ENCODE results near the gene EYA2. TPM values are rescaled to one million over a fixed set of nuclear protein-coding genes. Genes with fewer than 3 reads are reported as not detected.

EYA2 gene
- polyA plus RNA-seq, 5 donors, result 0.80 to 2.7 (median 1.3) TPM

DNA sequence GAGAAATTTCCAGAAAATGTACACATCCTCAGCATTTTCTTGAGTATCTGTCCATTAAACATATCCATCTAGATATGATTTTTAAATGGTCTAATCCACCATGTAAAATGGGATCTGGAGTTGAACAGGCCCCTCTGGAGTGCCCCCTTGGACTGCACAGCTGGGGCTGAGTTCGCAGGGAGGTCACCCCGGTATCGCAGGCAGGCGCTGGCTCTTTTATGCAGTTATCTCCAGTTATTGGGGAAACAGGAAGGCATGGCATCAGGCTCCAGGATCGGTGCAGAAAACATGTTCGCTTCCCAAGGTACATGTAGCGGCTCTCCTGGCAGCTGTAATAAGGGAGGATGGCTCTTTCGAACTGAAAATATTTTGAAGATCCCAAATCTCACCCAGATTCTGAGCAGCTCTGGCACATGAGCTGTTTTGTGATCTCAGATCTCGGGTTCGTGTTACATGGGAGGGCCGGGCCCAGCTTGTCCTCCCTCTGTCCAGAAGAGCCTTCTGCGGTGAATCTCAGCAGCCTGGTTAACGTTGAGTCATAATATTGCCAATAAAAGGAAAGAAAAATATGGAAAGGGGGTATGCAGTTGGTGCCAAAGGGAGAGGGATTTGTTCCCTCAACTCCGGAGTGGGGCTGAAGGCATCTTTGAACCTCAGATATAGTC lies 167.7 kb downstream of the EYA2 start:
- DNase-seq, result no peak

DNA sequence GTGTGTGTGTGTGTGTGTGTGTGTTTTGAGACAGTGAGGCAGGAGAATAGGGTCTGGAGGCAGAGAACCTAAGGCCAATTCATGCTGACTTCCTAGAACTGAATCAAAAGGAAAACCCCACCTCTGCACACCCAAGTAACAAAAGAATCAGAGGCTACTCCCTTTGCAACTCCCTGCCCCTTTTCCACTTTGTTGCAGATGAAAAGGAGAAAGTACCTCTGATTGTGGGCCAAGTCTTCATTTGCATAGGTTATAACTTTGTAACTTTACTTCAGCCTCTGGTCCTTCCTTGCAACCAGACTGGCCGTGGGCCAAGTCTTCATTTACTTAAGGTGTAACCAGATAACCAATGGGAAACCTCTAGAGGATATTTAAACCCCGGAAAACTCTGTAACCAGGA lies 168.8 kb downstream of the EYA2 start:
- peak in 1 of 2 donors; percentile 2 for DNase-seq

DNA sequence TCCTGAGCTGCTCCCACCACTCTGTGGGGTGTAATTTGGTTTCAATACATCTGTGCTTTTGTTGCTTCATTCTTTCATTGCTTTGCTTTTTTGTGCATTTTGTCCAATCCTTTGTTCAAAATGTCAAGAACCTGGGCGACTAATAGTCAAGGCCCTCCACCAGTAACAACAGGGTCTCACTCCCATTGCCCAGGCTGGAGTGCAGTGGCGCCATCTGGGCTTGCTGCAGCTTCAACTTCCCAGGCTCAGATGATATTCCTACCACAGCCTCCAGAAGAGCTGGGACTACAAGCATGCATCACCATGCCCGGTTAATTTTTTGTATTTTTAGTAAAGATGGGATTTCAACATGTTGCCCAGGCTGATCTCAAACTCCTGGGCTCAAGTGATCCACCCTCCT lies 169.2 kb downstream of the EYA2 start:
- DNase-seq, result no peak

DNA sequence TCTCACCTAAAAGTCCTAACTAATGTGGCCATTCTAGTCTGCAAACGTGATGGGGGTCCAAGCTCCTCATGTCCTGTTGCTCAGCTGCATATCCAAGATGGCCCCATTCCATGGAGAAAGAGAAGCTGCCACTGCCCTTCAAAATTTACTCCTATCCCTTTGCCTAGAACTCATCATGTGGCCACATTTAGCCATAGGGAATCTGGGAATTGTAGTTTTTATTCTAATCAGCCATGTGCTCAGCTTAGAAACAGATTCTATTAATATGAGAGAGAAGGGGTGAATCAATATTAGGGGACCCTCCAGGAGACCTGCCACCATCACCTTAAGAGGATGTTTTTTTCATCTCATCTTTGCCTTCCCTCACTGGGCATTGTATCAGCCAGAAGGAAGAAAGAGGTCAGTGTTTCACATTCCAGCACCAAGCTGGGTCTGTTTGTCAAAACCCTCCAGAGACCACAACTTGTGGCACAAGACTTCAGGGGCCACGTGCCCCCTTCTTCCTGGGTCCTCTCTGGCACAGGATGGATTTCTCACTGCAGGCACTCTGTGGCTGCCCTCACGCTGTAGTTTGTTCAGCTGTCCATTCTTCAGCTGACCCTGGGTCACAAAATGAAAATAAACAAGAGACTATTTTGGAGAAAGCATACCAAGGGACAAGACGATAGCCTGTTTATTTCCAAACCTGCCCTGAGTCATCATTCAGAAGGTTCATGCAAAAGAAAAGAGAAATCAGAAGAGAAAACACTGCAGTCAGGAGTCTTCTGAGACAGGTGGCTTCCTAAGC lies 172.0 kb downstream of the EYA2 start:
- DNase-seq, result no peak

DNA sequence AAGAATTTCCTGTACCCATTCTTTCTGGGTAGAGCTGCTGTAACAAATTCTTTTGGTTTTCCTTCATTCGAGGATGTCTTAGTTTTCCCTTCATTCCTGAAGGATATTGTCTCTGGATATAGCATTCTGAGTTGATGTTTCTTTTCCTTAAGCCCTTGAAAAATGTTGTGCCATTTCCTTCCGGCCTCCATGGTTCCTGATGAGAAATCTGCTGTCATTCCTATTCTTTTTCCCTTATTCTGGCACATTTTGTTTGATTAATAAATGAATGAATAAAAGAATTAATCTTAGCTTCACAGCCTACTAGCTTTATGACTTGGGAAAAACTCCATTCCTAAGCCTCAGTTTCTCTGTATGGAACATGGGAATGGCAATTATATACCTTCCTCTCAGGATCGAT lies 173.1 kb downstream of the EYA2 start:
- no peak for DNase-seq

DNA sequence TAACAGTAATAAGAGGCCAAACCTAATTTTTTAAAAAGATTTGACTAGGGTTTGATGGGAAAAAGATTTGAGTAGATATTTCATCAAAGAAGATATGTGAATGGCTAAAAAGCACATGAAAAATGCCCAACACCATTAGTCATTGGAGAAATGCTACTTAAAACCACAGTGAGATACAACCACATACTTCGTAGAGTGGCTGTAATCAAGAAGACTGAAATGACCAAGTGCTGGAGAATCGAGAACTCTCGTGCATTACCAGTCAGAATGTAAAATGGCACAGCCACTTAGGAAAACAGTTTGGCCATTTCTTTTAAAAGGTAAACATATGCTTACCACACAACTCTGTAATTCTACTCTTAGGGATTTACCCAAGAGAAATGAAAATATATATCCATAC lies 175.5 kb downstream of the EYA2 start:
- no peak for DNase-seq

DNA sequence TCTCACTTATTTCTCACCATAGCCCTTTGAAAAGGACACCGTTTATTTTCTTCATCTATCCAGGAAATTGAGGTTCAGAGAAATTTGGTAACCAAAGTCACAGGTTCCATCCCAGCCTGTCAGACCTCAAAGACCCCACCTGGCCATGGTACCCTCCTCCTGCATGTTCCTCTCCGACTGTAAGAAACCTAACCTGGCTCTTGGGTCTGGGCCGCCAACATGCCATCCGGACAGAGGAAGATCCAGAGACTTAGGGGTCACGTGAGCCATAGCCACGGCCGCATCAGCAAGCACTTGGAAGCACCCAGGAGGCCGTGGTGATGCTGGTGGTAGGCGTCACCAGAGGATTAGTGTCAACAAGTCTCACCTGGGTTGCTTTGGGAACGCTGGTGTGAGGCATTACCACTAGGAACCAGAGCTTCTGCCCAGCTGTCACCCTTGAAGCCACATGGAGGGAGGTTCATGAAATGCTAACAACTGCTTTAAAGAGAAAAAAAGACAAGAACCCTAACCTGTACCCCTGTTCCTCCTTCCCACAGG lies 177.1 kb downstream of the EYA2 start:
- DNase-seq, result no peak

DNA sequence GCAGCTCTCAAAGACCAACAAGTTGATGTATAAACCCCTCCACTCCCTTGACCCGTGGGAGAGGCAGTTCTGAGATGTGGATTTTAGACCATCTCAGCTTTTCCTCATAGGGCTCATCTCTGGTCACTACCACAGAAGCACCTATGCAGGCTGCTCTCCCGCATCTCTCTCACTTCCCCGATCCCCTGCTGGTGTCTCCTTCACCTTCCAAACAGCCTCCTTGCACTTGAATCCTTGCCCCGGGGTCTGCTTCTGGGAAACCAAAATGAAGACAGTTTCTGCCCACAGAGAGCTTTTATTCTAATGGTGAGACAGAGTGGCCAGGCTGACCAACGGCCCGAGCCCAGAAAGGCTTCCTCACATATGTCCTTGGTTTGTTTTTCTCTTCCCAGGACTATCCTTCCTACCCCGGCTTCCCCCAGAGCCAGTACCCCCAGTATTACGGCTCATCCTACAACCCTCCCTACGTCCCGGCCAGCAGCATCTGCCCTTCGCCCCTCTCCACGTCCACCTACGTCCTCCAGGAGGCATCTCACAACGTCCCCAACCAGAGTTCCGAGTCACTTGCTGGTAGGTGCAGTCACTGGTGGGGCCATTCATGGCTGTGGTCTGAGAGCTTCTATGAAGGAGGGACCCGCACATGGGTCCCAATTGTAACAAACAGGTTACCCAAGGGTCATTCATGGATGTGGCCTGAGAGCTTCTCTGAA lies 179.3 kb downstream of the EYA2 start:
- no peak for DNase-seq

DNA sequence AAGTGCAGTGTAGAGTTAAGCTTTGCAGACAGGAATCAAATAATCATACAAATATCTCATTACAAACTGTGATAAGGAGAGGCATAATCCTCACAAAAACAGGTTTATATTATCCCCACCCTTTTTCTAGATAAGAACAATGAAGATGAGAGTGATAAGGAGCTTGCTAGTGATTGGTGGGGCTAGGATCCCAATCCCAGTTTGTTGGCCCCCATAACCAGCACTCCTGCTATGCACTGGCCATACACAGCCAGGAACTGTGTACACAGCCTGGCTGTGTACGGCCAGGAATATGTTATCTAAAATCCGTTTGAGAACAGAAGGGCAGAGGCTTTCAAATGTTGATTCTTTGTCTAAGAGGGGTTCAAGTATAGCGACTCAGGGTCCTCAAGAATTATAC lies 180.6 kb downstream of the EYA2 start:
- no peak for DNase-seq

DNA sequence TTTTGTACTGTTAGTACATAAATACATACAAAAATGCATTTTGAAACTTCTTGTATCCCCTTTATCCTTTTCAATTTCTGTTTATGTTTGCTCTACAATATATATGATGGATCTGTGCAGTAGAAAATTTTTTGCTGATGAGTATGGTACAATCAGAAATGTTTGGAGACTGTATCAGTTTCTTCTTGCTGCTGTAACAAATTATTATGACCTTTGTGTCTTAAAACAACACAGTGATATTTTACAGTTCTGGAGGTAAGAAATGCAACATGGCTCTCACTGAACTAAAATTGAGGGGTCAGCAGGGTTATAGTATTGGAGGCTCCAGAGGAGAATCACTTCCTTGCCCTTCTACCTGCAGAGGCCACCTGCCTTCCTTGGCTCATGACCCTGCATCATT lies 184.4 kb downstream of the EYA2 start:
- DNase-seq, result no peak

DNA sequence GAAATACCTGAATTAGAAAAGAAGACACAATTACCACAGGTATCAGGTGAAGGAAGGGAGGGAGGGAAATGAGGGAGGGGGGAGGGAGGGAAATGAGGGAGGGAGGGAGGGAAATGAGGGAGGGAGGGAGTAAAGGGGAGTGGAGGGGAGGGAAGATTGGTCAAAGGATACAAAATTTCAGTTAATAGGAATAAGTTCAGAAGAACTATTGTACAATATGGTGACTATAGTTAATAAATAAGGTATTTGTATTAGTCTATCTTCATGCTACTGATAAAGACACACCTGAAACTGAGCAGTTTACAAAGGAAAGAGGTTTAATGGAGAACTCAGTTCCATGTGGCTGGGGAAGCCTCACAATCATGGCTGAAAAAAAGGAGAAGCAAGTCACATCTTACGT lies 185.7 kb downstream of the EYA2 start:
- DNase-seq, result no peak

DNA sequence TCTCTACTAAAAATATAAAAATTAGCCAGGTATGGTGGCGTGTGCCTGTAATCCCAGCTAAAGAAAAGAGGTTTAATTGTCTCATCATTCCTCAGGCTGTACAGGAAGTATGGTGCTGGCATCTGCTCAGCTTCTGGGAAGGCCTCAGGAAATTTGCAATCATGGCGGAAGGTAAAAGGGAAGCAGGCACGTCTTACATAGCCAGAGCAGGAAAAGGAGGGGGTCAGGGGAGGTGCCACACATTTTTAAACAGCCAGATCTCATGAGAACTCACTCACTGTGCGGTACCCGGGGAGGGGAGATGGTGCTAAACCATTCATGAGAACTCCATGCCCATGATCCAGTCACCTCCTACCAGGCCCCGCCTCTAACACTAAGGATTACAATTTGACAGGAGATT lies 191.7 kb downstream of the EYA2 start:
- DNase-seq, result no peak

DNA sequence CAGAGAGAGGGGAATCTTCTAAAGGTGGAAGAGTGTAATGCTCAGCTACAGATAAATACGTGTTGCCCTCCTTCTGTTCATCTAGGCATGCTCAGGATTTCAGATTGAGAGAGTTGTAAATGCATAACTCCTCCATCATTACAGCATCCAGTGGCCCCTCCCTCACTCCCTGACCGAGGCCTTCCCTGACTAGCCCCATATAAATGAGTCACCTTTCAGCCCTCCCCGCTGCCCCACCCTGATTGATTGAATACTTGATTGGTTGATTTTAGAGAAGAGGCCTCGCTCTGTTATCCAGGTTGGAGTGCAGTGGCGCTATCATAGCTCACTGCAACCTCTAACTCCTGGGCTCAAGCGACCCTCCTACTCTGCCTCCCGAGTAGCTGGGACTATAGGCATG lies 193.7 kb downstream of the EYA2 start:
- no peak for DNase-seq

DNA sequence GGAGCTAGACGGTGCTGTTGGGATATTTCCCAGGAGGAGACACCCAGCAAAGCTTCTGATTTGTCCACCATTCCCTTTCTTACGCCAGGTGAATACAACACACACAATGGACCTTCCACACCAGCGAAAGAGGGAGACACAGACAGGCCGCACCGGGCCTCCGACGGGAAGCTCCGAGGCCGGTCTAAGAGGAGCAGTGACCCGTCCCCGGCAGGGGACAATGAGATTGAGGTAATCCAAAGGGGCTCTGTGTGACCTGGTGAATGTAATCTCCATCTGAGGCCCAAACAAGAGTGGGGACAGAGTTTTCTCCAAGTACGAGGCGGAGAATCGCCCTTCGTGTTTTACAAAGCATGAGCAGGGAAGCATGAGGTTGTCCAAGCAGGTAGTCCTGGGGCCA lies 194.5 kb downstream of the EYA2 start:
- DNase-seq, result no peak

DNA sequence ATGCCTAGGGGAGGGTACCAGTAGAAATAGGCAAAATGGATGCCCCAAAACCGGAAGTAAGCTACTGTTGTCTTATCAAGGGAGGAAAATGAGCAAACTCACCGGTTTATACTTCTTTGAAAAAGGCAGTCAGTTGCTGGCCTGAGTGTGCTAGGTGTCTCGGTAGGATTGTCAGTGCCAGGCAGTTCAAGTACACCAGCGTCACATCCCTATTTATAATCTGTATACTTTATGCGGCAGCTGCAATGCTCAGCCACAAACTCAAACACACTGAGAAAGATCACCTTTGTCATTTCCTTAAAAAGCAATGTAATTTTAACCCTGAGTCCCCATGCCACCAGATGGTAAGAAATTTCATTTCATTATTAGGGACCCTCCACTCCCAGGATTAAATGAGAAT lies 196.2 kb downstream of the EYA2 start:
- DNase-seq, result no peak

DNA sequence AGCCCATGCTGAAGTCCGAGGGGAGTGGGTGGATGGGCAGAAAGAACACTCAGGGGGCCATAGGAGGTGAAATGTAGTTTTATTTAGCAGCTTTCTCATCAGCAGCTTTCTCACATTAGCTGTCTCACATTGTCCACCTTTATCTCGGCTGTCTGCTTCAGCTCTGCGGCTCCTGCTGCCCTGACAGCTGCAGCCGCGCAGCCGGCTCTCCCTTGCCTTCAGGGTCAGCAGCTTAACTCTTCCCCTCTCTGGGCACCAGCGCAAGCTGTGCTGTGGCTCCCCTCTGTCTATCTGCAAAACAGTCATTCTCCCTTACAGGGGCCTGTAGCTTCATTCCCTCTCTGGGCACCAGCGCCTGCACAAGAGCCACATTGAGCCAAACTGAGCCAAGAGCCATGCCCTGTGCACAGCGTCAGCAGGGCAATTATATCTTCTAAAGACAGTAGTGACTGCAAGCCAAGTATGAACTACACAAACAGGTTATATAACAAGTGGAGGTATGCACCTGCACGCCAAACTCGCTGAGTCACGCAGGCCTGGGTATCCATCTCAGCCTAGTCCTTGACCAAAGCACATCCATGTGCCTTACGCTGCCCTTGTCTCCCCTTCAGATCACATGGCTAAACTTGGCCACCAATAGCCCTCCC lies 198.8 kb downstream of the EYA2 start:
- no peak for DNase-seq

DNA sequence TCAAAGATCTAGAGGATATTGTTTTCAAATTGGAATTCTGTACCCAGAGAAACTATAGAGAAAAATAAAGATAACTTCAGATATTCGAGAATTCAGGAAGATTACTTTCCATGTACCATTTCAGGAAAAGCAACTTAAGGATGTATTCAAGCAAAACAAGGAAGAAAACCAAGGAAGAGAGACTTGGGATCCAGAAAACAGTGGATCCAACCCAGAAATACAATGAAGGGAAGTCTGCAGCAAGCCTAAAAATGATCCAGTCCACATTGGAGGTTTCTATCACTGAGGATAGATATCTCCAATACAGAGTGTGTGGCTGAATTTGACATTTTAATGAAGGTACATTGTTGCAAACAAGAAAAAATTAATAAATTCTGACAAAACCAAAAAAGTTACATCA lies 201.0 kb downstream of the EYA2 start:
- DNase-seq, result no peak

DNA sequence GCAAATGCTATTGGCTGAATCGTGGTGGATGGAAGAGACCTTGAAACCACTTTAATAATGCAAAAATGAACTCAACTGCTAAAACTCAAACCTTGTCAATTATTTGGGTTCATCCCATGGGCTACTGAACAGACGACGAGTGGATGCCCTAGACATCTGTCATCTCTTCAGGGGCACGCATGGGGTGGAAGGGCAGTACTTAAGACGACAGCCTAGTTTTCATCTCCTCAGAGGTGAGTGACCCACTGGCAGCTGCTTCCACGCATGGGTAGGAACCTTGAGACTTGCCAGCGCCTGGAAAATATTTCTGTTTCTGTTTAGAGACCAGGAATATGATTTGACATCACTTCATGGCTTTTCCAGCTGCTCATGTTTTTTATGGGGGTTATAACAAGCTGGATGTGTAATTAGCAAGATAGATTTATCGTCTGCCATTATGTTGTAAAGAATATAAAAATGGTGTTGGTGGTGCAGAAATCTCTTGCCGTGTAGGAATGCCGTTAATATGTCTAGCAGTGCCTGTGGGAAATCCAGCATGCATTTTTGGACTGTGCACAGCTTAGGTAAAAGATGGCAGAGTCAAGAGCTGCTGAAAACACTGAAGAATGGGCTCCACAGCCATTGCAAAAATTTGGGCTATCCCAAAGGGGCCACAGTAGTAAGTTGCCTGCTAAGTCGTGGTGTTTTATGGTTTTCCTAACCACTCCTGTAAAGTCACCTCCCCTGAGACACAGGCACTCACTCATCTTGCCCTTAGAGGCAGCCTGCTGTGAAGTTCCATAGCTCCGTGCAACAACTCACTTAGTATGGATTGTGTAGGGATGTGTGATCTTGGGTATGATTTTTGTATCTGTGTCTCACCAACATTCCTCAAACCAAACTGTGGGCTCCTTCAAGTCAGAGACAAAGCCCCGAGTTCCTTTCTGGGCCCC lies 203.3 kb downstream of the EYA2 start:
- DNase-seq, result peak; percentile 19 to 24

DNA sequence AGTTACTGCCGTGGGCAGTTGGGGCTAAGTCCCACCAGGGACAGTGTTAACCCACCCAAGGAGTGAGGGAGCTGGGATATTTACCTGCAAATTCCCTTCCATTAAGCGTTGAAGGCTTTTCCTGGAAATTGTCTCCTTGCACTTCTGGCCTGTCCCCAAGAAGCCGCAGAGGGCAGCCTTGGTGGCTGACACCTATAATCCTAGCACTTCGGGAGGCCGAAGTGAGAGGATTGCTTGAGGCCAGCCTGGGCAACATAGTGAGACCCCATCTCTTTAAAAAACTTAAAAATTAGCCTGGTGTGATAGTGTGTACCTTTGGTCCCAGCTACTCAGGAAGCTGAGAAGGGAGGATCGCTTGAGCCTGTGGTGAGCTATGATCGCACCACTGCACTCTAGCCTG lies 204.4 kb downstream of the EYA2 start:
- no peak for DNase-seq

DNA sequence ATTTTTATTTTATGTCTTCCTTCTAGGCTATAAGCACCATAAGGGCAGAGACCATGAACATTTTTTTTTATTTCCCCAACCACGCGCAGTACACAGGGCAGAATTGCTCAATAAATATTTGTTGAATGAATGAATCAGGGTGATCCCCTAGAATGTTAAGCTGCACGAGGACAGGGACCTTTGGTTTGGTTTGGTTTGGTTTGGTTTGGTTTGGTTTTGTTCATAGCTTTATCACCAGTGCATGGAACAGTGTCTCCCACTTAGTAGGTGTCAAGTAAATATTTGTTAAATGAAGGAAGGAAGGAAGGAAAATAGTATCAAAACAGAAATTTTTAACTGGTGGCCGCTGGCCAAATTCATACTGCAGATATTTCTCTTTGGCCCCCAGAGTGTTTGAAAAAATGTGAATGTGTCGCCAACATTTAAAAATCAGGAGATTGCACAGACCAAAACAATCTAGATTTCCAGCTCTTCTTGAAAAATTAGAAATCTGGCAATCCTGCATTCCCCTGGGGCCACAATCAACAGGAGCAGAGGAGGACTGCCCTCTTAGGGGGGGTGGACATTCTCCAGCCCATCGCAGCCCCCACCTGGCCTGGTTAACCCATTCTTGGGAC lies 205.3 kb downstream of the EYA2 start:
- peak; percentile 42 to 59 for DNase-seq

DNA sequence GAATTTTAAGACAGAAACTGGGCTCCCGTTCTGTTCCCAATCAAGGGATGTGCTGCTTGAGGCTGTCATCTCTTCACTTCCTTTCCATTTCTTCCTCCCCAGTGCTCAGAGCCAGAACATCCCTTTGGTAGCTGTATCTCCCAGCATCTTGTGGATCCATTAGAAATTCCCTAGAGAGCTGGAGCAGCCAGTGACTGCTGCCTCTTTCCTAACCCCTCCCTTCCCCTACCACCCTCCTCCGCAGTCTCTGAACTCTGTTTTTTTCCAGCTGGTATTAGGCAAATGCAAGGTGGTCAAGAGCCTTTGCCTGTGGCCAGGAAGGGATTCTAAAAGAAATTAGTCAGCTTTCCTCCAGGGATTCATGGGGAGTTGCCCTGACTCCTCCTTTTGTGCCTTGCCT lies 208.0 kb downstream of the EYA2 start:
- no peak for DNase-seq
